Left cardiac atrium (tissue), 4 donors: ENCODE measurements around the gene IL31. TPM values are rescaled to one million over a fixed set of nuclear protein-coding genes. Genes with fewer than 3 reads are reported as not detected.

Experiments
- ATAC-seq, 2 donors: fragments of 200-7000 bp; cut with Tn5 transposase; one replicate each; pipeline ENCODE4 v1.9.1; 2020; ENCODE audit warnings: mild to moderate bottlenecking in 2 of 2, moderate library complexity in 2 of 2
- DNase-seq: peaks from one replicate; pipeline ENCODE4 v3.0.0-alpha.2; 2020
- intact Hi-C, 2 donors: fragments of 100-400 bp; cut with DNase I; formaldehyde crosslinking; loops; one replicate each; pipeline versions ENCODE4 v1.14.1 to v1.15.1; 2022 to 2023
- total RNA-seq, 2 donors: library from RNA; stranded (reverse); fragmentation: NEBNext Ultra II Directional; extraction: Animal tissue kit (Norgen Biotek cat#: 25700); gene quantifications; one replicate each; pipeline ENCODE4 v1.2.1, GENCODE V29; 2021
- donor health status: DM: no; HTN: yes; CAD: no.
- donor health status: DM: no; HTN: yes; CAD: no; lungs with severe emphysema.
- donor health status: DM: yes; HTN: yes; CAD: no.
- donor health status: Dilated cardiomyopathy.

Gene IL31
- total RNA-seq, 2 donors from 2014 or later: not detected

DNA sequence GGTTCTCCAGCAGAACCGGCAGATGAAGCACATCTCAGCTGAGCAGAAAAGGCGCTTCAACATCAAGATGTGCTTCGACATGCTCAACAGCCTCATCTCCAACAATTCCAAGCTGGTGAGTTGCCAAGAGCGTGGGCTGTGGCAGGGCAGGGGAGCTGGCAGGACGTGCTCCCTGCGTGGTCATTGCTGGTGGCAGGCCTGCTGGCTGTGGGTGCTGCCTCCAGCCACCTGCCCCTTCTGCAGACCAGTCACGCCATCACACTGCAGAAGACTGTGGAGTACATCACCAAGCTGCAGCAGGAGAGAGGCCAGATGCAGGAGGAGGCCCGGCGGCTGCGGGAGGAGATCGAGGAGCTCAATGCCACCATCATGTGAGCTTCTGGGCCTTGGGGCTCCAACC lies 35.8 kb downstream of the IL31 start:
- DNase-seq: no peak
- no peak for ATAC-seq
- intact Hi-C loops: no loop called here

DNA sequence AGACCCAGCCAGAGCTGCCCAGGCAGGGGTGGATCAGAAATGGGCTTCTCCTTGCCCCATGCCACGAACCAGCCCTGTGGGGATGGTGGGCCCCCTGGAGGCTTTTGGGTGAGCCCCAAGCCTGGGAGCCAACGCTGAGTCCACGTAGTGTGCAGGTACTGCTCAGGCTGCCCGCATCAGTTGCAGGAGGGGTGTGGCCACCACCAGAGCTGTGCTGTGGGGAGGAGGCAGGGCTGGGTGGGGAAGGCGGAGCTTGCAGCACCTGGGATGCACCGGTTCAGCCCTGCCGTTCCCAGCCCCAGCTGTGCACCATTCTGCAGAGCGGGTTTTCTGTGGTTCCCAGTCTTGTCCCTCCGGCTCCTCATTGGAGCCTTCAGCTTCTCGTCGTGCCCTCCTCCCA lies 36.3 kb downstream of the IL31 start:
- intact Hi-C loops: no loop called here
- ATAC-seq (no peak), DNase-seq (no peak)

DNA sequence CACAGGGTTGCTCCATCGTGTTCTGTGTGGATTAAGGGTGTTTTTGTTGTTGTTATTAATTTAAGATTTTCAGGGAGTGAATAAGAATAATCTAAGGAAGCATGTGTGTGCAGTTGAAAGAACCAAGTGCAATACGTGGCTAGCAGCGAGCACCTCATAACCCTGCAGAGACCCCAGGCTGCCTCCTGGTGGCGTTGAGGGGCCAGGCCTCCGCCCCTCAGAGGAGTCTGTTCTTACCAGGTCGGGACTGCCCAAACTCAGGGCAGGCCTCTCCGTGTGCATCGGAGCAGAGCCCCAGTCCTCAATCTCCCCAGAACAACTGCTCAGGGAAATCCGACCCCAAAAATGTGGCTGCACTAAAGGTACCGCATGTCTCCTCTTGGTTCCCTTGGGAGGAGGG lies 36.8 kb downstream of the IL31 start:
- no peak for DNase-seq
- intact Hi-C loops: no loop called here
- no peak for ATAC-seq

DNA sequence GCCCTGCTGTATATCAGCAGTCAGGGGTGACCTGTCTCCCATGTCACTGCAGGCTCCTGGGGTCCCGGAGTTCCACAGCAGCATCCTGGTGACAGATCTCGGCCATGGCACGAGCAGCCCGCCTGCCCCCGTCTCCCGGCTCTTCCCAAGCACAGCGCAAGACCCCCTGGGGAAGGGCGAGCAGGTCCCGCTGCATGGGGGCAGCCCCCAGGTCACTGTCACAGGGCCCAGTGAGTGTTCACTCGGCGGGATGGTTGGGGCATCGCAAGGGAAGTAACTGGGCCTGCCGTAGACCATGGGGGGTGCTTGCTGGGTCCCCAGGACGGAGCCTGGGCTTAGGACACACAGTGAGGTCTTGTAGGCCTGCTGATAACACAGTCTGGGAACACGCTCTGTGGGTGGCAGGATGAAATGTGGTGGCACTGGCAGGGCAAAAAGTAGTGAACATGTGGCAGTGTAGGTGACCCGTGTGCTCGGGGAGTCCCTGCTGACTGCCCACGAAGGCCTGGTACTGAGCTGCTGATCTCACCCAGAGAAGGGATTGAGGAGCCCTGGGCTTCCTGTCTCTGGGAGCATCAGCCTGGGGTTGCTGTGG lies 38.5 kb downstream of the IL31 start:
- DNase-seq (no peak), ATAC-seq (no peak)
- intact Hi-C loops: no loop called here

DNA sequence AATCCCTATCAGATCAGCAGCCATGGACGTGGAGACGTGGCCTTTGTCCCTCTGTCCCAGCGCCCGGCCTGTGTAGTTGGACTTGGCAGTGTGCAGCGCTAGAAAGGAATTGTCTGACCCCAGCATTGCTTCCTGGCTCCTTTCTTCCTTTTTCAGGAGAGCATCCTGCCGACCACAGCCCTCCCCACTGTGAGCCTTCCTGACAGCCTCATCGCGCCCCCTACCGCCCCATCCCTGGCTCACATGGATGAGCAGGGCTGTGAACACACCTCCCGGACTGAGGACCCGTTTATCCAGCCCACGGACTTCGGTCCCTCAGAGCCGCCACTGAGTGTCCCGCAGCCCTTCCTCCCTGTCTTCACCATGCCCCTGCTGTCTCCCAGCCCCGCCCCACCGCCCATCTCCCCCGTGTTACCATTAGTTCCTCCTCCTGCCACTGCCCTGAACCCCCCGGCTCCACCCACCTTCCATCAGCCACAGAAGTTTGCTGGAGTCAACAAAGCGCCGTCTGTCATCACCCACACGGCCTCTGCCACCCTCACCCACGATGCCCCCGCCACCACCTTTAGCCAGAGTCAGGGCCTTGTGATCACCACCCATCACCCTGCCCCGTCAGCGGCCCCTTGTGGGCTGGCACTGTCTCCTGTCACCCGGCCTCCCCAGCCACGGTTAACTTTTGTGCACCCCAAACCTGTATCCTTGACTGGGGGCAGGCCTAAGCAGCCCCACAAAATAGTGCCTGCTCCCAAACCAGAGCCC lies 40.6 kb downstream of the IL31 start:
- no peak for ATAC-seq
- DNase-seq: no peak
- intact Hi-C loops: no loop called here

DNA sequence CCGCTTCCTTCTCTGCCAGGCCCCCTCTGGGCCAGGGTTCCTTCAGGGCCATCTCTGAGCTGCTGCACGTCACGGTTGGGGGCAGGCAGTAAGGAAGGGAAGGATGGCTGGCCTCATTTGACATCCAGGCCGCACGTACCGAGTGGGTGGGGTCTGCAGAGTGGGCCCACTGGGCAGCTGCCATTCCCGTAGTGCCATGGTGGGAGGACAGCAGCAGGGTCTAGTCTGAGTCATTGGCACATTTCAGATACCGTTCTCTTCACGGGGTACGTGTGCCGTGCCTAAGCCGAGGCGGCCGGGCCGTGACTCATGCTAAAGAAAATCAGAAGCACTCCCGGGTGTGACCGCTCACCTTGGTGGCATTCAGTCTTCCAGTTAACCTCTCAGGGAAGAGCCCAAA lies 43.9 kb downstream of the IL31 start:
- ATAC-seq (no peak), DNase-seq (no peak)
- intact Hi-C loops: no loop called here

DNA sequence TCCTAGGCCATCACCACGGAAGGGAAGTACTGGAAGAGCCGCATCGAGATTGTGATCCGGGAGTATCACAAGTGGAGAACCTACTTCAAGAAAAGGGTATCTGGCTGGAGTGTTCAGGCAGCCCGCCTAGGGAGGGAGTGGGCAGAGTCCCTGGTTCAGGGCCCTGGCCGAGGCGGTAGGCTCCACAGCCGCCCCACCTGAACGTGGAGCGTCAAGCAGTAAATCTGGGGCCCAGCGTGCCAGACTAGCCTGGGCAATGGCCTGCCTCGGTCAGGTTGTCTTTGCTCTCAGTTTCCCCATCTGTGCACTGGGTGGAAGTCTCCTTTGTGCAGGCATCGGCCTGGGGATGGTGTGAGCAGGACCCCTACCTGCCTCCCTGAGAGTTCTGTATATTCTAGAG lies 44.9 kb downstream of the IL31 start:
- no peak for DNase-seq
- no peak for ATAC-seq
- intact Hi-C loops: loop anchor here (10.0 kb wide), 1 partner anchor 214 kb away; the partner anchor contains the start of gene CFAP251 (in 2 of the 2)

DNA sequence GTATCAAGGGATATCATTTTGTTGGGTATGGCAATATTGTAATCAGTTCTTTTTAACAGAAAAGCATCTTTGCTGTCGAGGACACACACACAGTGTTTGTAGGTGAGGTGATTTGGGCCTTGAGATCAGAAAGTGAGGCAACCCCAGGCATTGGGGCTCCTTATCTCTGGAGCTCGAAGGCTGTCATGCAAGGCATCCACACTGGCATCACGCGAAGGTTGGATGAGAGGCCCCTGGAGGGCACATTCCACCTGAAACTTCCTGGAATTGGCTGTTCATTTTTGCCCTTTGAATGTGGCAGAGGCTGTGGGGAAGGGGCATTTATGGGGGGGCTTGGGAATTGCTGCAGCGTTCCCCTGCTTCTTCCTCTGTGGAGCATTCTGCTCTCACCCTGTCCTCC lies 45.5 kb downstream of the IL31 start:
- intact Hi-C loops: loop anchor here (10.0 kb wide), 1 partner anchor 214 kb away; the partner anchor contains the start of gene CFAP251 (in 2 of the 2)

DNA sequence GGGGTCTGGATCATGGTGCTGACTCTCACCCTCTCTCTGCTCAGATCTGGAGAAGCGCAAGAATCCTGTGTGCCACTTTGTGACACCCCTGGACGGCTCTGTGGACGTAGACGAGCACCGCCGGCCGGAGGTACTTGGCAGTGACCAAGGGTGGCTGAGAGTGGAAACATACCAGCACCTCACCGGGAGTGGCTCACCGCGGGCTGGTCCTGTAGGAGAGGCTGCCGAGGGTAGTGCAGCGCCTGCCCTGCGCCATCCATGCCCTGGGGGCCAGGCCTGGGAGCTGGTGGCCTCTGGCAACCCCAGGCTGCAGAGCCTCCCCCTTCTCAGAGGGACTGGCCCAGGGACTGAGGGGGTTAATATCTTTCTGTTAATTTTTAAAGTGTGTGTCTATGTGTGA lies 46.2 kb downstream of the IL31 start:
- intact Hi-C loops: loop anchor here (10.0 kb wide), 1 partner anchor 213 kb away; the partner anchor contains the start of gene CFAP251 (in 2 of the 2)
- ATAC-seq (no peak), DNase-seq (no peak)

More for the DNA sequence above, 45.5 kb downstream of the IL31 start:
- ATAC-seq (no peak), DNase-seq (no peak)

DNA sequence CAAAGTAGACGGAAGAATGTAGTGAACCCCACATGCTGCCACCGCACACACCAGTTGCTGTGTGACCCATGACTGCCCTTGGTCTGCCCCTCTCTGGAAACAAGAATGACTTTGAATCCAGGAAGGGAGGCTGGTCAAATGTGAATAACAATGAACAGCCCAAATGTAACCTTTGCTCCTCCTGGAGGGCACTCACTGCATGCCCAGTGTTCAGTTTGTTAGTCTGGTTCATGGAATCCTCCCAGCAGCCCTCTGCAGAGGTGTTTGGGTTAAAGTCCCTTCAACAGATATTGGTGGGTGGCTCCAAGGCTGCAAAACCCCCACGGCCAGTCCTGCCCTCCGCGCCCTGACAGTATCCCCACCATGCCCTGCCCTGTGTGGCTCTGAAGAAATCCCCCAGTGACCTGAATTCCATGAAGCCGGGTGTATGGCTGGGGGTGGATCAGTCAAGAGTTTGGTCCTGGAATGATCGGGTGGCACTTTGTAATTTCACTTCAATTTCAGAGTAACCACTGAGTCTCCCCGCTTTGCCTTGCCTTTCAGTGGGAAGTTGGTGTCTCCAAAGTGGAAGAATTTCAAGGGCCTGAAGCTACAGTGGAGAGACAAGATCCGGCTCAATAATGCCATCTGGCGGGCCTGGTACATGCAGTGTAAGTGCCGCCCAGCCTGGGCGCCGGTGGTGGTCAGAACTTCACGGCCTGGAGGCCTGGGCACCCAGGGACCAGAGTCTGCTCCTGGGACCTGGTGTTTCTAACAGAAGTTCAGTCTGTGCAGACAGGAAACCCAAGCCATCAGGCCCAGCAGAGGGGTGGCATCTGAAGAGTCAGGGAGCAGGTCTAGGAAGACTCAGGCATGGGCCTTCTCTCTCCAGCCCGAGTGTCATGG lies 47.1 kb downstream of the IL31 start:
- intact Hi-C loops: loop anchor here (10.0 kb wide), 1 partner anchor 212 kb away; the partner anchor contains the start of gene CFAP251 (in 2 of the 2)
- no peak for DNase-seq
- ATAC-seq: peak in 1 of 2 donors; percentile 48

DNA sequence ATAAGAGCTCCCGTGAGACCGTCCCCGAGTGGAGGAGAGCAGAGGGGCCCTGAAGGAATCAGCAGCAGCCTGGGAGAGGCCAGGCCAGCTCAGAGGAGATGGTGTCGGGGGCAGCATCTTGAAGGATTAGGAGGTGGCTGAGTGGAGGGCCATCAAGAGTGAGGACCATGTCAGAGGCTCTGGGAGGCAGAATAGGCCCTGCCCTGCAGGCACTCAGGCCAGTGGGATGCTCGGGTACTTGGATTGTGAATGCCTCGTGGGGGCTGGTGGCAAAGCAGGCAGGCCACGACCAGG lies 47.7 kb downstream of the IL31 start:
- DNase-seq: no peak
- intact Hi-C loops: loop anchor here (10.0 kb wide), 1 partner anchor 211 kb away; the partner anchor contains the start of gene CFAP251 (in 2 of the 2)
- ATAC-seq: no peak

DNA sequence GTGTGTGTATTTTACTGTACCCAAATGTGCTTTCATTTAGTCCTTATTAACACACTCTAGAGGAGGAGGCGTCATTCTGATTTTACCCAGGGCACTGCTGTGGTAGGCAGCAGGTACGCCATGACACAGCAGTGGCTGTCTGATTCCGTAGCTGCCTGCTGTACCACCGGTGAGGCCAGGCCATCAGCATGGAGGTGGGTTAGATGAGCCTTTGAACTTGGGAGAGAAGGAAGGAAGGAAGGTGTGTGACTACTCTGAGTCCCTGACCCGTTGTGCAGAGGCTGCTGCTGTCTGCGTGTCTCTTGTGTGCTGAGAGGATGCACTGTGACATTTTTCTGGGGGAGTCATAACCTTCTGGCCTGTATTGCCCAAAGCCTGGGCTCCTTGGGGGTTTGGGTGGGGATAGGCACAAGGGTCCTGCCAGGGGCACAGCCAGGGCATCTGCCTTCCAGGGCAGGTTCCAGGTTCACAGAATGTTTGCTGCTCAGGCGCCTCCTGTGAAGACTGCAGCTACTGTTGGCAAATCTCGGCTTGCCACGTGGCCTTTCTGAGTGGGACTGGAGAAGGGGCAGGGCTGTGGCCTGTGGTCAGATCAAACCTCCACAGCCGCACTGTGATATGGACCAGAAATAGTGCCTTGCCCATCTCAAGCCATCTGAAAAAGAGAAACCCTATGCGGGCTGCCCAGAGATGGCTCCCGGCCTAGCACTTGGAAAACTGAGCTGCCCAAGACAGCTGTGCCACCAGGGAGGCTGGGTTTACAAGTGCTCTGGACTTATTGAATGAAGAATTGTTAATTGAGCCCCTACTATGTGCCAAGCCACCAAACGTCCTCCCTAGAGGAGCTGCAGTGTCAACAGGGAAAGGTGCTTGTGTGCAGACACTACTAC lies 48.3 kb downstream of the IL31 start:
- no peak for DNase-seq
- intact Hi-C loops: loop anchor here (10.0 kb wide), 1 partner anchor 211 kb away; the partner anchor contains the start of gene CFAP251 (in 2 of the 2)

DNA sequence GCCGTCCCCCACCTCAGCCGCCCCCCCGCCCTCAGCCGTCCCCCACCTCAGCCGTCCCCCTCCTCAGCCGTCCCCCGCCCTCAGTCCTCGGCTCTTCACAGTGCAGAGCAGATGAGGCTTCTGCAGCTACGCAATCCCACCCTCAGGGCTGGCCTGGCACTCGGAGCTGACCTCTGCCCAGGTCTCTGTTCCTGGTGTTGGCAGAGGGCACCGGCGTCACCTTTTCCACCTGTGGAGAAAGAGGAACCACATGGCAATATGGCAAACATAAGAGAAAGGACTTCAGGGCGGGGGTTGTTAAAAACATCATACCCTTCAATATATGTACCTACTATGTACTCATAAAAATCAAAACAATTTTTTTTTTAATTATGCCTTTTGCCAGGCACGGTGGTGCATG lies 49.7 kb downstream of the IL31 start:
- ATAC-seq: no peak
- intact Hi-C loops: loop anchor here (10.0 kb wide), 1 partner anchor 210 kb away; the partner anchor contains the start of gene CFAP251 (in 2 of the 2)
- DNase-seq: no peak

More for the DNA sequence above, 48.3 kb downstream of the IL31 start:
- peak in 1 of 2 donors; percentile 6 for ATAC-seq

DNA sequence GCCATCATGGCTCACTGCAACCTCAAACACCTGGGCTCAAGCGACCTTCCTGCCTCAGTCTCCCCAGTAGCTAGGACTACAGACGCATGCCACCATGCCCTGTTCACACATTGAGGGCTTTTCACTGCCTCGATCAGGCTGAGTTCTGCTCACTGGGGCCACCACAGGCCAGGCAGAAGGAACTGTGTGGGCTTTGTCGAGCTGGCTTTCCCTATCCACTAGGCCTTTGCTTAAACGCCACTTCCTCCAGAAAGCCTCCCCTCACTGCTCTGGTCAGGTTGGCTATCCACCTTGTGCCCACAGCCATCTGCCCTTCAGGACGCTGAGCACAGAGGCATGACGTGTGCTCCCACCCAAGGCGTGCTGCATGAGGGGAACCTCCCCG lies 50.3 kb downstream of the IL31 start:
- ATAC-seq: no peak
- DNase-seq: no peak
- intact Hi-C loops: loop anchor here (1.0 to 10.0 kb wide), 3 partner anchors 69 to 209 kb away; partner anchors contain the start of gene CFAP251 (in 2 of the 2)

DNA sequence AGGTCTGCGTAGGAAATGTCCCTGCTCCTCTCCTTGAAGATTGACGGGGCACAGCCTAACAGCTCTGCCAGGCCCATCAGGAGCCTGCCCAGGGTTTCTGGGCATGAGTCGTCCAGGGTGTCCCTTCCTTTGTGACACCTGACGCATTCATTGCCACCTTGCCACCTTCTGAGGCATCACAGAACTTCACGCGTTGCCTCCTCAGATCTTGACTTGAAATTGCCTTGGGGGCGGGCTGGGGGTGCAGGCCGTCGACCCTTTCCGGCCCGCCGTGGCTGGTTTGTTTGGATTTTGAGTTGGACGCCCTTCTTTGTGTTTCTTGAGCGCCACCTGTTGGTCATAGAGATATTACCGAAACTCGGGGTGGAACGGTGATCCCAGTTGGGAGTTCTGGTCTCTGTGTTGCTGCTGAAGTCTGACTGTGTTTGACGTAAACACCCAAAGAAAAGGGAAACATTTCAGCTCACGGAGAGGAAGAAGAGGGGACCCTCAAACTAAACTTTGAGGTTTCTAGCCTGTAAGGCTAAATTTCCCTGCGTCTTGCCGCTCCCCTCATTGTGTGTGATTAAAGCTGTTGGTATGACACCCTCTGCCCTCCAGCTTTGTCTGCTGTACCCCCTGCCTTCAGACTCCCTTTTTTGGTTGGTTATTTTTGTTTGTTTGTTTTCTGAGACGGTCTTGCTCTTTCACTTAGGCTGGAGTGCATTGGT lies 50.8 kb downstream of the IL31 start:
- intact Hi-C loops: loop anchor here (1.0 to 10.0 kb wide), 3 partner anchors 68 to 208 kb away; partner anchors contain the start of gene CFAP251 (in 2 of the 2)
- ATAC-seq (peak; percentile 46 to 62), DNase-seq (peak; percentile 64)
